HepG2 (cell line): ENCODE data around the gene FAAP100. TPM values are rescaled to one million over a fixed set of nuclear protein-coding genes. Genes with fewer than 3 reads are reported as not detected.

Source experiments
- ATF2 ChIP-seq: sonication (generic); formaldehyde crosslinking; IDR thresholded peaks from 2 replicates; pipeline ENCODE4 v1.4.0; 2020; ENCODE audit warnings: missing genetic modification reagents
- BHLHE40 ChIP-seq: IDR thresholded peaks from 2 replicates; pipeline ENCODE4 v1.6.1; 2011; ENCODE audit warnings: low read length, improper control_type of control experiment
- CBFB ChIP-seq: sonication (generic); formaldehyde crosslinking; IDR thresholded peaks from 2 replicates; pipeline ENCODE4 v1.4.0; 2020; ENCODE audit warnings: missing genetic modification reagents
- CENPT ChIP-seq: sonication (generic); formaldehyde crosslinking; IDR thresholded peaks from 2 replicates; pipeline ENCODE4 v1.8.0; 2022; ENCODE audit warnings: low read depth, mild to moderate bottlenecking, moderate library complexity, missing genetic modification reagents
- CREBL2 ChIP-seq: sonication (generic); formaldehyde crosslinking; IDR thresholded peaks from 2 replicates; pipeline ENCODE4 v1.8.1; 2023; ENCODE audit warnings: missing genetic modification reagents, mild to moderate bottlenecking, borderline replicate concordance
- FOSL2 ChIP-seq: sonication (generic); formaldehyde crosslinking; IDR thresholded peaks from 2 replicates; pipeline ENCODE4 v1.4.0; 2020; ENCODE audit warnings: missing genetic modification reagents
- HOXA5 ChIP-seq: sonication (generic); formaldehyde crosslinking; IDR thresholded peaks from 2 replicates; pipeline ENCODE4 v1.4.0; 2020; ENCODE audit warnings: missing genetic modification reagents
- KLF6 ChIP-seq: IDR thresholded peaks from 2 replicates; pipeline ENCODE4 v1.8.0; 2016; ENCODE audit warnings: missing biosample characterization, missing genetic modification reagents
- MAFF ChIP-seq: IDR thresholded peaks from 2 replicates; pipeline ENCODE4 v1.6.1; 2011; ENCODE audit warnings: low read depth, low read length, improper control_type of control experiment
- MAX ChIP-seq: IDR thresholded peaks from 2 replicates; pipeline ENCODE4 v1.6.1; 2012; ENCODE audit warnings: inconsistent platforms
- MEF2D ChIP-seq: sonication (generic); formaldehyde crosslinking; IDR thresholded peaks from 2 replicates; pipeline ENCODE4 v1.5.1; 2020; ENCODE audit warnings: mild to moderate bottlenecking, missing genetic modification reagents
- MXD4 ChIP-seq: IDR thresholded peaks from 2 replicates; pipeline ENCODE4 v1.6.1; 2016; ENCODE audit warnings: mild to moderate bottlenecking, missing biosample characterization, missing genetic modification reagents
- NR1H2 ChIP-seq: sonication (generic); formaldehyde crosslinking; IDR thresholded peaks from 2 replicates; pipeline ENCODE4 v1.8.1; 2022; ENCODE audit warnings: low read depth, missing genetic modification reagents, borderline replicate concordance
- PAWR ChIP-seq: sonication (generic); formaldehyde crosslinking; IDR thresholded peaks from 2 replicates; pipeline ENCODE4 v1.4.0; 2020; ENCODE audit warnings: missing genetic modification reagents, mild to moderate bottlenecking, borderline replicate concordance
- PHF20 ChIP-seq: sonication (generic); formaldehyde crosslinking; IDR thresholded peaks from 2 replicates; pipeline ENCODE4 v1.5.0; 2020; ENCODE audit warnings: mild to moderate bottlenecking, missing genetic modification reagents
- PRDM15 ChIP-seq: sonication (generic); formaldehyde crosslinking; IDR thresholded peaks from 2 replicates; pipeline ENCODE4 v1.4.0; 2020; ENCODE audit warnings: missing genetic modification reagents
- SOX5 ChIP-seq: IDR thresholded peaks from 2 replicates; pipeline ENCODE4 v1.6.1; 2016; ENCODE audit warnings: borderline replicate concordance
- ZNF33A ChIP-seq: sonication (generic); formaldehyde crosslinking; IDR thresholded peaks from 2 replicates; pipeline ENCODE4 v1.5.1; 2020; ENCODE audit warnings: missing genetic modification reagents, mild to moderate bottlenecking, moderate library complexity, borderline replicate concordance
- ZNF33B ChIP-seq: sonication (generic); formaldehyde crosslinking; IDR thresholded peaks from 2 replicates; pipeline ENCODE4 v1.5.1; 2020; ENCODE audit warnings: mild to moderate bottlenecking, missing genetic modification reagents
- ZNF501 ChIP-seq: sonication (generic); formaldehyde crosslinking; IDR thresholded peaks from 2 replicates; pipeline ENCODE4 v1.5.1; 2020; ENCODE audit warnings: mild to moderate bottlenecking, moderate library complexity, missing genetic modification reagents
- ZNF605 ChIP-seq: sonication (generic); formaldehyde crosslinking; IDR thresholded peaks from 2 replicates; pipeline ENCODE4 v1.8.0; 2022; ENCODE audit warnings: mild to moderate bottlenecking, missing genetic modification reagents
- ZNF720 ChIP-seq: sonication (generic); formaldehyde crosslinking; IDR thresholded peaks from 2 replicates; pipeline ENCODE4 v1.4.0; 2020; ENCODE audit warnings: missing genetic modification reagents
- ZNF781 ChIP-seq: sonication (generic); formaldehyde crosslinking; IDR thresholded peaks from 2 replicates; pipeline ENCODE4 v1.5.1; 2020; ENCODE audit warnings: borderline replicate concordance, mild to moderate bottlenecking, missing genetic modification reagents; ENCODE audit errors: not compliant biosample characterization
- ZSCAN21 ChIP-seq: sonication (generic); formaldehyde crosslinking; IDR thresholded peaks from 2 replicates; pipeline ENCODE4 v1.8.0; 2022; ENCODE audit warnings: mild to moderate bottlenecking, missing genetic modification reagents, moderate library complexity, borderline replicate concordance
- ZSCAN29 ChIP-seq: sonication (generic); formaldehyde crosslinking; conservative IDR thresholded peaks from 2 replicates; pipeline ENCODE4 v1.4.0; 2020; ENCODE audit warnings: mild to moderate bottlenecking, missing genetic modification reagents
- polyA plus RNA-seq, 8 experiments: library from polyadenylated mRNA; depleted of rRNA in 3 of 8; stranded (reverse) in 7 of 8; unstranded in 1 of 8; fragments of >200 nt; fragmentation: Illumina TruSeq in 4 of 8; extraction: Trizol in 4 of 8; gene quantifications; 2 replicates each; pipeline versions ENCODE4 v1.2.1 to v1.2.3, GENCODE V29; 2011 to 2016; ENCODE audit warnings: low read depth in 4 of 8, missing spikeins in 1 of 8, mixed read lengths in 1 of 8; ENCODE audit not compliant: insufficient read depth in 1 of 8
- total RNA-seq, 5 experiments: library from RNA; depleted of rRNA; stranded (reverse); fragments of >200 nt; fragmentation: Illumina TruSeq; extraction: Trizol; gene quantifications; 2 replicates each; pipeline ENCODE4 v1.2.3, GENCODE V29; 2016; ENCODE audit warnings: low read depth in 1 of 5

Gene FAAP100
- total and polyA plus RNA-seq, 2 of the 13 experiments (the other 11 are each of a cell fraction or from before 2014, with no cell fraction given), result 7.6 to 20.8 TPM

GRCh38 chr17:81512562-81513371, 39.4 kb downstream of the FAAP100 start, which contains the start of gene ACTG1 (continued):
- TF ChIP-seq ZNF33A (CRISPR knock-in tag) (no peak), PRDM15 (CRISPR knock-in tag) (no peak), ZSCAN21 (peak; percentile 60), NR1H2 (CRISPR knock-in tag) (no peak), CENPT (CRISPR knock-in tag) (no peak), ZNF605 (no peak), ZNF33B (CRISPR knock-in tag) (no peak), BHLHE40 (no peak; the same call in 1 of the 2 replicates), ZSCAN29 (CRISPR knock-in tag) (peak; percentile 52; the same call in 1 of the 2 replicates), ZNF720 (no peak), MAFF (no peak), PAWR (CRISPR knock-in tag) (0 out of 2 replicates have a peak, but pooled peaks have one; percentile 60), KLF6 (CRISPR knock-in tag) (peak; percentile 84; the same call in 1 of the 2 replicates), PHF20 (CRISPR knock-in tag) (peak; percentile 0; the same call in 1 of the 2 replicates), ZNF781 (CRISPR knock-in tag) (no peak), CREBL2 (CRISPR knock-in tag) (no peak; the same call in 1 of the 2 replicates), ATF2 (CRISPR knock-in tag) (peak; percentile 42; the same call in 1 of the 2 replicates), FOSL2 (CRISPR knock-in tag) (peak; percentile 30; the same call in 1 of the 2 replicates), MEF2D (CRISPR knock-in tag) (no peak), HOXA5 (peak; percentile 85), CBFB (CRISPR knock-in tag) (0 out of 2 replicates have a peak, but pooled peaks have one; percentile 74), SOX5 (CRISPR knock-in tag) (no peak), MXD4 (CRISPR knock-in tag) (0 out of 2 replicates have a peak, but pooled peaks have one; percentile 10), MAX (peak; percentile 77), ZNF501 (no peak)
